Neutrophil (primary cell): ENCODE measurements around the gene LYPLAL1.
"Not testable (repeated sequence)": the region's sequence is repeated elsewhere in the genome, so short reads cannot be mapped to it uniquely, and the experiment has no call there.

Experiments used
- H3K27ac ChIP-seq: fragments of 200-600 bp; sonication (generic); 2 replicates; pipeline ENCODE4 v1.5.1; 2016; ENCODE audit warnings: mild to moderate bottlenecking, moderate library complexity
- H3K27me3 ChIP-seq: fragments of 200-600 bp; sonication (generic); 2 replicates; pipeline ENCODE4 v1.6.0; 2016; ENCODE audit warnings: mild to moderate bottlenecking
- H3K36me3 ChIP-seq: fragments of 200-600 bp; sonication (generic); 2 replicates; pipeline ENCODE4 v1.5.1; 2017
- H3K4me1 ChIP-seq, 2 experiments: fragments of 200-600 bp in 1 of 2; sonication (generic) in 1 of 2; 1 replicate in 1 of 2; 2 replicates in 1 of 2; pipeline versions ENCODE4 v1.5.1 to v1.6.1; 2013 to 2016; ENCODE audit warnings: low read depth in 1 of 2, low read length in 1 of 2, mild to moderate bottlenecking in 1 of 2, moderate library complexity in 1 of 2; ENCODE audit not compliant: control insufficient read depth in 1 of 2, insufficient read depth in 1 of 2
- H3K4me3 ChIP-seq, 2 experiments: fragments of 200-600 bp in 1 of 2; sonication (generic) in 1 of 2; 1 replicate in 1 of 2; 2 replicates in 1 of 2; pipeline ENCODE4 v1.5.1; 2013 to 2016; ENCODE audit warnings: low read depth in 1 of 2, low read length in 1 of 2, mild to moderate bottlenecking in 1 of 2, moderate library complexity in 1 of 2
- H3K9me3 ChIP-seq: fragments of 200-600 bp; sonication (generic); 2 replicates; pipeline ENCODE4 v1.5.1; 2016
- CTCF ChIP-seq: fragments of 200-600 bp; sonication (generic); IDR thresholded peaks from 2 replicates; pipeline ENCODE4 v1.5.1; 2016; ENCODE audit warnings: antibody characterized with exemption

LYPLAL1 gene

GRCh38 chr1:219189952-219190351 lies 16.3 kb downstream of the LYPLAL1 start:
- Histone ChIP-seq H3K4me3 (no peak overlapping the region), H3K4me1 (no peaks in the 10 kb centered on the region), H3K27me3 (no peaks in the 10 kb centered on the region), H3K9me3 (no peaks in the 10 kb centered on the region), H3K36me3 (no peaks in the 10 kb centered on the region), H3K27ac (no peak overlapping the region)
- no peak for TF ChIP-seq CTCF

DNA sequence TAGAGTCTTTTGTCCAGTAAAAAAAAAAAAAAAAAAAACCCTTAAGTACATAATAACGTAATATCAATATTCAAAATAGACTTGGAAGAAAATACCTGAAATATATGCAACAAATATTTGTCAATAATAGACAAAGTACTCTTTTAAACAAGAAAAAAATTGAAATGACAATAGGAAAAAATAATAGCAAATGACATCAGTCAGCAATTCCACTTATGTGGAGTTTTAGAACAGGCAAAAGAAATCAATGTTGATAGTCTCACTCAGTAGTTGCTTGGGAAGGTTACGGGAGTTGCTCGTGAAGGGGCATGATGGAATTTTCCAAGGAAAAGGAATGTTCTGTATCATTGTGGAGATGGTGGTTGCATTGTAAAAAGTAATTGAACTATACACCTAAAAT lies 16.9 kb downstream of the LYPLAL1 start:
- H3K27ac ChIP-seq: no peak overlapping the region
- H3K36me3 ChIP-seq: no peaks in the 10 kb centered on the region
- no peak for TF ChIP-seq CTCF
- no peaks in the 10 kb centered on the region for H3K4me1 ChIP-seq
- H3K27me3 ChIP-seq: no peaks in the 10 kb centered on the region
- H3K4me3 ChIP-seq: no peak overlapping the region
- no peaks in the 10 kb centered on the region for H3K9me3 ChIP-seq

DNA sequence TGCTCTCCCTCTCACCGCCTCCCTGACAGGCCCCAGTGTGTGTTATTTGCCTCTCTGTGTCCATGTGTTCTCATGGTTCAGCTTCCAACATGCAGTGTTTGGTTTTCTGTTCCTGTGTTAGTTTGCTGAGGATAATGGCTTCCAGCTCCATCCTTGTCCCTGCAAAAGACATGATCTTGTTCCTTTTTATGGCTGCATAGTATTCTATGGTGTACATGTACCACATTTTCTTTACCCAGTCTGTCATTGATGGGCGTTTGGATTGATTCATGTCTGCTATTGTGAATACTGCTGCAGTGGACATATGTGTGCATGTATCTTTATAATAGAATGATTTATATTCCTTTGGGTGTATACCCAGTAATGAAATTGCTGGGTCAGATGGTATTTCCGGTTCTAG lies 22.2 kb downstream of the LYPLAL1 start:
- H3K27me3 ChIP-seq, H3K9me3 ChIP-seq, H3K4me1 ChIP-seq, H3K27ac ChIP-seq, H3K4me3 ChIP-seq, H3K36me3 ChIP-seq: not testable (repeated sequence)

GRCh38 chr1:219201656-219202055 lies 28.0 kb downstream of the LYPLAL1 start:
- Histone ChIP-seq H3K4me1 (no peaks in the 10 kb centered on the region), H3K4me3 (no peak overlapping the region), H3K36me3 (no peaks in the 10 kb centered on the region), H3K27me3 (no peaks in the 10 kb centered on the region), H3K9me3 (no peaks in the 10 kb centered on the region), H3K27ac (no peak overlapping the region)
- no peak for TF ChIP-seq CTCF

- H3K4me3 ChIP-seq: no peak overlapping the region
- no peak for TF ChIP-seq CTCF
- no peaks in the 10 kb centered on the region for H3K36me3 ChIP-seq
- H3K27me3 ChIP-seq: no peaks in the 10 kb centered on the region
- H3K9me3 ChIP-seq: no peaks in the 10 kb centered on the region
- H3K4me1 ChIP-seq: no peaks in the 10 kb centered on the region
- H3K27ac ChIP-seq: no peak overlapping the region
Measured at GRCh38 chr1:219202567-219202966, 28.9 kb downstream of the LYPLAL1 start.

DNA sequence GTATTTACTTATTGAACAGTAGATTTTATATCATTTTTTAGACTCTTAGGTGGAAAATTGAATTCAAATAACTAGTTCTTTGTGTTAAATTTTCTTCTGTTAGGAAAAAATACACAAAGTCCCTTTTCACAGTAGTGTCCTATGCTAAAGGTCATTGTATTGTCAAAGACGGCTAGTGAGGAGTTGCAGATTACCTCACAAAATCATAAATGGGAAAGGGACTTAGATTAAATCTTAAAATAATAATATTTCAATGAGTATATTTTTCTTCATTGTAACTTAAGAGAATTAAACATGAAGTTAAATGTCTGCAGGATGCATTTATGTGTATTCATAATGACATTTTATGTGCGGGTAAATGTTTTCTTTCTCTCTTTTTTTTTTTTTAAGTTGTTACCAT lies 32.7 kb downstream of the LYPLAL1 start:
- H3K4me3 ChIP-seq: no peak overlapping the region
- no peaks in the 10 kb centered on the region for H3K36me3 ChIP-seq
- TF ChIP-seq CTCF: no peak
- H3K4me1 ChIP-seq: no peaks in the 10 kb centered on the region
- H3K27ac ChIP-seq: no peak overlapping the region
- no peaks in the 10 kb centered on the region for H3K9me3 ChIP-seq
- no peaks in the 10 kb centered on the region for H3K27me3 ChIP-seq
